ENCODE measurements around the gene BTN1A1.
A peak's percentile ranks its signal among the peaks of the same experiment; 100 is the strongest.
"Not testable (repeated sequence)": the region's sequence is repeated elsewhere in the genome, so short reads cannot be mapped to it uniquely, and the experiment has no call there.

BTN1A1 gene

DNA sequence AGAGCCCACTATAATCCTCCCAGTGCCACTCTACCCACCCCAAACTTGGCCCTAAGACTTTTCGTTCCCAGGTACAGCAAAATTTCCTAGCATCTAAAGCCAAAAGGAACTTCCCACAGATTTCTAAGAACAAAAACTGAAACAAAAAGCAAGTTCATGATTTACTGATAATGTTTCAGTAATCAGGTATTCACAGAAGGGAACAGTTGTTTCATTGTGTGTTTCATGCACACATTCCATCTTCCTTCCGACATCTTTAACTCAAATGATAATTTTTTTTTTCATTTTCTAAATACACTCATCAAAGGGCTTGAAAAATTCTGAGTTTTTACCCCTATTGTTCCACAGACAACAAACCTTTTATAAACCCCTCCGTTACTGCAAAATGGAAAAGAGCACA, 6.0 kb upstream of the BTN1A1 start:
- no peaks in the 10 kb centered on the region for H3K36me3 ChIP-seq (ENCODE audit: control insufficient read depth, insufficient read depth, low read length, severe bottlenecking)
- no peak overlapping the region for H3K4me3 ChIP-seq (ENCODE audit: low read length)
- H3K9ac ChIP-seq (ENCODE audit: low read length): no peak overlapping the region
- DNase-seq (ENCODE audit: low read depth): no peak
- H3K4me1 ChIP-seq (ENCODE audit: control insufficient read depth, insufficient read depth, low read length): no peaks in the 10 kb centered on the region
- no peaks in the 10 kb centered on the region for H3K9me3 ChIP-seq (ENCODE audit: control insufficient read depth, low read length)
- no peaks in the 10 kb centered on the region for H3K27me3 ChIP-seq (replicated peaks; ENCODE audit: control insufficient read depth, insufficient read depth, low read length)

DNA sequence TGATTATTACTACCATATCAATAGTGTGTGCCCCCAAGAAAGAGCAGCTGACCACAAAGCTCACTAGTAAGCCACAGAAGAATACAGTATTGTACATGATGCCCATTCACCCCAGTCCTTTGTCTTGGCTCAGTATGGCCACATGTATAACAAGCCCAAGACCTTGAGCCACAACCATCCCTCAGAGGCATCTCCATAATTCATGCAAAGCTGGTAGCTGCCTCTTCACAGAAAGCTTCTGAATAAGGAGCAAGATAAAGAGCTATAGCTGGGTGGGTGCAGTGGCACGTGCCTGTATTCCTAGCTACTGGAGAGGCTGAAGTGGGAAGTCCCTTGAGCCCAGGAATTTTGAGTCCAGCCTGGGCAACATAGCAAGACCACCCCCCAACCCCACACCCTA, 4.8 kb upstream of the BTN1A1 start:
- no peaks in the 10 kb centered on the region for H3K4me1 ChIP-seq (ENCODE audit: control insufficient read depth, insufficient read depth, low read length)
- H3K9ac ChIP-seq (ENCODE audit: low read length): no peak overlapping the region
- no peaks in the 10 kb centered on the region for H3K36me3 ChIP-seq (ENCODE audit: control insufficient read depth, insufficient read depth, low read length, severe bottlenecking)
- DNase-seq (ENCODE audit: low read depth): no peak
- H3K9me3 ChIP-seq (ENCODE audit: control insufficient read depth, low read length): no peaks in the 10 kb centered on the region
- H3K27me3 ChIP-seq (replicated peaks; ENCODE audit: control insufficient read depth, insufficient read depth, low read length): no peaks in the 10 kb centered on the region
- no peak overlapping the region for H3K4me3 ChIP-seq (ENCODE audit: low read length)

DNA sequence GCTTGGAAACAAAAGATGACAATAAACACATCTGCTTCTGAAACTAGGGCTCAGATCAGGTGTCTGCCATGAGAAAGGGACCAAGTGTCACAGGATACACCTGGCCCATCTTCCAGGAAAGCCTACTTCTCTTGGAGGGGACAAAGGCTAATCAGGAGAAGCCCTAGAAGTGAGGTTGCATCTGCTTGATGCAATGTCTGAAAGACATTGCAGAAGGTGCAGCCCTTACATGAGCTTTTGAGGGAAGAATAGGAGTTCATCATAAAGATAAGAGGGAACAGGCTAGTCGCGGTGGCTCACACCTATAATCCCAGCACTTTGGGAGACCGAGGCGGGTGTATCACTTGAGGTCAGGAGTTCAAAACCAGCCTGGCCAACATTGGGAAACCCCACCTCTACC, 2.5 kb upstream of the BTN1A1 start:
- no peaks in the 10 kb centered on the region for H3K36me3 ChIP-seq (ENCODE audit: control insufficient read depth, insufficient read depth, low read length, severe bottlenecking)
- H3K9ac ChIP-seq (ENCODE audit: low read length): no peak overlapping the region
- peaks cover 5% of the 10 kb centered on the region for H3K4me1 ChIP-seq (ENCODE audit: control insufficient read depth, insufficient read depth, low read length)
- H3K4me3 ChIP-seq (ENCODE audit: low read length): no peak overlapping the region
- peaks cover 18% of the 10 kb centered on the region for H3K27me3 ChIP-seq (replicated peaks; ENCODE audit: control insufficient read depth, insufficient read depth, low read length)
- no peaks in the 10 kb centered on the region for H3K9me3 ChIP-seq (ENCODE audit: control insufficient read depth, low read length)
- DNase-seq (ENCODE audit: low read depth): no peak

DNA sequence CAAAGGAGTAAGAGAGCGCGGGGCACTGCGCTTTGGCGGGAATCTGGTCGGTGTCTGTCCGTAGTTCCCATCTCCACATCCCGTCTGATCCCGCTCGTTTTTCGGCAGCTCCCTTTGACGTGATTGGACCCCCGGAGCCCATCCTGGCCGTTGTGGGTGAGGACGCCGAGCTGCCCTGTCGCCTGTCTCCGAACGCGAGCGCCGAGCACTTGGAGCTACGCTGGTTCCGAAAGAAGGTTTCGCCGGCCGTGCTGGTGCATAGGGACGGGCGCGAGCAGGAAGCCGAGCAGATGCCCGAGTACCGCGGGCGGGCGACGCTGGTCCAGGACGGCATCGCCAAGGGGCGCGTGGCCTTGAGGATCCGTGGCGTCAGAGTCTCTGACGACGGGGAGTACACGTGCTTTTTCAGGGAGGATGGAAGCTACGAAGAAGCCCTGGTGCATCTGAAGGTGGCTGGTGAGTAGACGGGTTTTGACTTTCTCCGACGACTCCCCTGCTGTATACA, 1.4 kb downstream of the BTN1A1 start:
- no peaks in the 10 kb centered on the region for H3K36me3 ChIP-seq (ENCODE audit: control insufficient read depth, insufficient read depth, low read length, severe bottlenecking)
- peak overlapping the region; percentile 72 for H3K4me3 ChIP-seq (ENCODE audit: low read length)
- peak; percentile 36 for DNase-seq (ENCODE audit: low read depth)
- no peaks in the 10 kb centered on the region for H3K9me3 ChIP-seq (ENCODE audit: control insufficient read depth, low read length)
- H3K27me3 ChIP-seq (replicated peaks; ENCODE audit: control insufficient read depth, insufficient read depth, low read length): peaks cover 26% of the 10 kb centered on the region
- H3K4me1 ChIP-seq (ENCODE audit: control insufficient read depth, insufficient read depth, low read length): peaks cover 5% of the 10 kb centered on the region
- no peak overlapping the region for H3K9ac ChIP-seq (ENCODE audit: low read length)

DNA sequence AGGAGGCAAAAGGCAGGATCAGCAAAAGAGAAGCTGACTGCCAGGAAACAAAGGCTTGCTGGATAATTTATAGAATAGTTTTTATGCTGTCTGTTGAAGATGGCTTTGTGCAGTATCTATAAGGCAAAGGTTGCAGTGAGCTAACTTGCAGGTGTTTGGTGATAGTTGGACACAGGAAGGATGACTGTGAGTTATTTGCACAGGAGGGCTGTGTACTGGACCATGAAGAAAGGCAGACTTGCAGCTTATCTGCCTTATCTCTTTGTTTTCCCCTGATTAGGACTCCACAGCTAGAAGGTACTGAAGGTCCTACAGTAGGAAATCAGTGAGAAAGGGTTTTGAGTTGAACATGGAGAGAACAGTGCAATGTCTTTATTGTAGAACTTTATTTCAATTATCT, 2.1 kb downstream of the BTN1A1 start:
- peaks cover 26% of the 10 kb centered on the region for H3K27me3 ChIP-seq (replicated peaks; ENCODE audit: control insufficient read depth, insufficient read depth, low read length)
- H3K4me1 ChIP-seq (ENCODE audit: control insufficient read depth, insufficient read depth, low read length): peaks cover 5% of the 10 kb centered on the region
- DNase-seq (ENCODE audit: low read depth): no peak
- H3K36me3 ChIP-seq (ENCODE audit: control insufficient read depth, insufficient read depth, low read length, severe bottlenecking): no peaks in the 10 kb centered on the region
- H3K9me3 ChIP-seq (ENCODE audit: control insufficient read depth, low read length): no peaks in the 10 kb centered on the region
- no peak overlapping the region for H3K4me3 ChIP-seq (ENCODE audit: low read length)
- no peak overlapping the region for H3K9ac ChIP-seq (ENCODE audit: low read length)

DNA sequence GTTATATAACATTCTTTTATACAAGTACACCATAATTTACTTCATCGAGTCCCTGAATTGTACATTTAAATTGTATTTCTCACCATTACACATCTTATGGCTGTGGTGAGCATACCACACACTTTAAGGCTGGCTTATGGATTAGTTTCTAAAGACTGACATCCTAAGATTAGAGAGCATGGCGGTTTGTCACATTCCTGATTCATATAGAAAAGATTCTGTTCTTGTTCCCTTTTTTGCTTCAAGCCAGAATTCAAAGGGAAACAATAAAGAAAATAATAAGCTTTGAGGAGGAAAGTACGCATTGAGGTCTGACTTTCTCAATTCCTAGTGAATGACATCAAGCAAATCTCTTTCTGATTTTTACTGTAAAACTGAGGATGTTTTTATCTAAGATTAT, 2.5 kb downstream of the BTN1A1 start:
- Histone ChIP-seq H3K36me3 (ENCODE audit: control insufficient read depth, insufficient read depth, low read length, severe bottlenecking) (no peaks in the 10 kb centered on the region), H3K4me3 (ENCODE audit: low read length) (no peak overlapping the region), H3K27me3 (replicated peaks; ENCODE audit: control insufficient read depth, insufficient read depth, low read length) (peaks cover 26% of the 10 kb centered on the region), H3K9me3 (ENCODE audit: control insufficient read depth, low read length) (no peaks in the 10 kb centered on the region), H3K4me1 (ENCODE audit: control insufficient read depth, insufficient read depth, low read length) (peaks cover 5% of the 10 kb centered on the region), H3K9ac (ENCODE audit: low read length) (no peak overlapping the region)
- DNase-seq (ENCODE audit: low read depth): no peak

DNA sequence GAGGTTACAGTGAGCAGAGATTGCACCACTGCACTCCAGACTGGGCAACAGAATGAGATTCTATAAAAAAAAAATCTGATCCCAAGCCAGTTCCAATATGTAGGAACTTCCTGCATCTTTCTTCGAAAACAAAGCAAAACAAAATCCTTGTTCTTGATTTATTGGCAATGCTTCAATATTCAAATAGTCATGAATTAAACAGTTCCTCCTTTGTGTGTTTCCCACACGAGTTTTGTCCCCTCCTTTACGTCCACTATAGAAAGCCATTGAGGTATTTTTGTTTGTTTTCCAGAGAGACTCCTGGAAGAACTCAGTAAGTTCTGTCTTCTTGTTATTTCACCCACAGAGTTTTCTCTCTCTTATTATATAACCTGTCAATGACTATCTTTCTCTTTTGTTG, 7.6 kb downstream of the BTN1A1 start:
- no peak for DNase-seq (ENCODE audit: low read depth)
- no peak overlapping the region for H3K4me3 ChIP-seq (ENCODE audit: low read length)
- peaks cover 8% of the 10 kb centered on the region for H3K27me3 ChIP-seq (replicated peaks; ENCODE audit: control insufficient read depth, insufficient read depth, low read length)
- no peaks in the 10 kb centered on the region for H3K9me3 ChIP-seq (ENCODE audit: control insufficient read depth, low read length)
- no peaks in the 10 kb centered on the region for H3K4me1 ChIP-seq (ENCODE audit: control insufficient read depth, insufficient read depth, low read length)
- no peak overlapping the region for H3K9ac ChIP-seq (ENCODE audit: low read length)
- H3K36me3 ChIP-seq (ENCODE audit: control insufficient read depth, insufficient read depth, low read length, severe bottlenecking): no peaks in the 10 kb centered on the region

DNA sequence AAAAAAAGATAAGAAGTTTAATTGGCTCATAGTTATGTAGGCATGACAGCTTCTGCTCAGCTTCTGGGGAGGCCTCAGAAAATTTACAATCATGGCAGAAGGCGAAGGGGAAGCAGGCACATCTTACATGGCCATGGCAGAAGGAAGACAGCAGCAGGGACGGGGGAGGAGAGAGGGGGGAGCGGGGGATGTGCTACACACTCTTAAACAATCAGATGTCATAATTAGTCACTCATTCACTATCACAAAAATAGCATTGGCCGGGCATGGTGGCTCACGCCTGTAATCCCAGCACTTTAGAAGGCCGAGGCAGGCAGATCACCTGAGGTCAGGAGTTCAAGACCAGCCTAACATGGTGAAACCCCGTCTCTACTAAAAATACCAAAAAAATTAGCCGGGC, 10.9 kb downstream of the BTN1A1 start:
- H3K27me3 ChIP-seq (replicated peaks; ENCODE audit: control insufficient read depth, insufficient read depth, low read length); DNase-seq (ENCODE audit: low read depth); H3K36me3 ChIP-seq (ENCODE audit: control insufficient read depth, insufficient read depth, low read length, severe bottlenecking); H3K4me1 ChIP-seq (ENCODE audit: control insufficient read depth, insufficient read depth, low read length); H3K4me3 ChIP-seq (ENCODE audit: low read length); H3K9me3 ChIP-seq (ENCODE audit: control insufficient read depth, low read length); H3K9ac ChIP-seq (ENCODE audit: low read length): not testable (repeated sequence)

DNA sequence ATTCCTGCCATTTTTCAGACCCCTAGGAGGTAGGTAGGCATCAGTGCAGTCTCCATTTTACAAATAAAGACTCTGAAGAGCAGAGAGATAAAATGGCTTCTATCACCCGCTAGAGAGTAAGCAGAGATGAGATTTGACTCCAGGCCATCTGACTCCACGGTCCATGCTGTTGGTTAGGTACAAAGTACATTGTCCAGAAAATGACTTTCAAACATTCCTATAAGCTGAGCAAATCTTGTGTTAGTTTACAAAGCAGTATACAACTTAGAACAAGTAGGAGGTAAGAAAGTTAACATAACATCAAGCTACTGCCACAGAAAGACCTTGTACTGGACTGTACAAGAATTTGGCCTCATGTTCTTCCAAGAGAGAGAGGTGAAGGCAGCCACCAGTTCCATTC, 14.9 kb downstream of the BTN1A1 start:
- no peak overlapping the region for H3K9ac ChIP-seq (ENCODE audit: low read length)
- H3K36me3 ChIP-seq (ENCODE audit: control insufficient read depth, insufficient read depth, low read length, severe bottlenecking): no peaks in the 10 kb centered on the region
- DNase-seq (ENCODE audit: low read depth): no peak
- H3K27me3 ChIP-seq (replicated peaks; ENCODE audit: control insufficient read depth, insufficient read depth, low read length): no peaks in the 10 kb centered on the region
- no peaks in the 10 kb centered on the region for H3K9me3 ChIP-seq (ENCODE audit: control insufficient read depth, low read length)
- H3K4me1 ChIP-seq (ENCODE audit: control insufficient read depth, insufficient read depth, low read length): no peaks in the 10 kb centered on the region
- no peak overlapping the region for H3K4me3 ChIP-seq (ENCODE audit: low read length)

DNA sequence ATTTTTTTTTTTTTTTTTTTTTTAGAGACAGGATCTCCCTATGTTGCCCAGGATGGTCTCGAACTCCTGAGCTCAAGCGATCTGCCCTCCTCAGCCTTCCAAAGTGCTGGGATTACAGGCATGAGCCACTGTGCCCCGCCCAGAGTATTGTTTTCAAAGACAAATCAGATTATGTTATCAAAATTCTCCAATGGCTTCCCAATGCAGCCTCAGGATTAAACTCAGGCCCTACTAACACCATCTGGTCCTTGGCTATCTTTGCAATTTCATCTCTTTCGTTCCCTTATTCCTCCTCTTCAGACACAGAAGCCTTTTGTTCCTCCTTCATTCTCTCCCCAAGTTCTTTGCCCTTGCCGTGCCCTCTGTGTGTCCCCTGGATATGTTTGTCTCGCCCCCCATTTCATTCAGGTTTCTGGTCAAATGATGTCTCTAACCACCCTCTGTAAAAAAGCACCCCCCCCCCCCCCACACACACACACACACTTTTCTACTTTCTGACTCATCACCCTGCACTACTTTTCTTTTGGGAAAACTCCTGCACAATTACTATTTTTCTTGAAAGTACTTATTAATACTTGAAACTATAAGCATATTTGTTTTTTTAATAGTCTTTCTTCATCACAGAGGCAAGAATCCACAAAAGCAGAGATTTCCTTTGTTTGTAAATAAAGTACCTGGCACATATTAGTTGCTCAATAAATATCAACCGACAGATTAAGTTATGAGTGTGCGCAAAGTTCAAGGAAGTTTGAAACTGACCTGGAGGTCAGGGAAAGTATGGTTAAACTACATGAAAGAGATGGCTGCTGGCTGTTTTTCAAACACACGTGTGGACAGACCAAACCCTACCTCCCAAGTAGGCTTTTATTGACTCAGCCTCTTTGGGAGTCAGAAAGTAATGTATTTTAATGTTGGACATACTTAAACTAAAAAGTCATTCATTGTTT, 16.7 kb downstream of the BTN1A1 start:
- Histone ChIP-seq H3K27me3 (replicated peaks; ENCODE audit: control insufficient read depth, insufficient read depth, low read length) (no peaks in the 10 kb centered on the region), H3K4me1 (ENCODE audit: control insufficient read depth, insufficient read depth, low read length) (peaks cover 9% of the 10 kb centered on the region), H3K36me3 (ENCODE audit: control insufficient read depth, insufficient read depth, low read length, severe bottlenecking) (no peaks in the 10 kb centered on the region), H3K9ac (ENCODE audit: low read length) (no peak overlapping the region), H3K4me3 (ENCODE audit: low read length) (no peak overlapping the region), H3K9me3 (ENCODE audit: control insufficient read depth, low read length) (no peaks in the 10 kb centered on the region)
- no peak for DNase-seq (ENCODE audit: low read depth)

DNA sequence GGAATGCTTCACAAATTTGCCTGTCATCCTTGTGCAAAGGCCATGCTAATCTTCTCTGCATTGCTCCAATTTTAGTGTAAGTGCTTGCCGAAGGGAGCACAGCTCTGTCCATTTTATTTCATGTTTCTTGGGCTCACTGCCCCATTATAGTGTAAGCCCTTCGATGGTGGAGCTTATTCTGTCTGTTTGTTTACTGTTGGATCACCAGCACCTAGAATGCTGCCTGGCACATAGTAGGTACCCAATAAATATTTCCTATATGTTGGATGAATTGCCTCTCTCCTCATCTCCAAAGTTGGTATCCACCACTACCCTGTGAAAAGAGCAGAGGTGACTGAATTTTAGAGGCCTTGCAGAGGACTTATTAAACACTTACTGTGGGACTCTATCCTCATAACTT, 19.3 kb downstream of the BTN1A1 start:
- Histone ChIP-seq H3K9me3 (ENCODE audit: control insufficient read depth, low read length) (no peaks in the 10 kb centered on the region), H3K4me1 (ENCODE audit: control insufficient read depth, insufficient read depth, low read length) (peaks cover 21% of the 10 kb centered on the region), H3K4me3 (ENCODE audit: low read length) (no peak overlapping the region), H3K27me3 (replicated peaks; ENCODE audit: control insufficient read depth, insufficient read depth, low read length) (no peaks in the 10 kb centered on the region), H3K9ac (ENCODE audit: low read length) (no peak overlapping the region), H3K36me3 (ENCODE audit: control insufficient read depth, insufficient read depth, low read length, severe bottlenecking) (no peaks in the 10 kb centered on the region)
- DNase-seq (ENCODE audit: low read depth): no peak
